T-helper 2 cell treated with Interferon-gamma antibody and Interleukin-4, amounts not matched to agents 5 μg/mL and 100 μg/mL, for 36 hours (primary cell): ENCODE measurements around the gene CHD2.
"Not testable (repeated sequence)": the region's sequence is repeated elsewhere in the genome, so short reads cannot be mapped to it uniquely, and the experiment has no call there.

ENCODE experiments used
- DNase-seq: peaks from one replicate; pipeline ENCODE4 v3.0.0; 2021; ENCODE audit warnings: low spot score
- H3K27ac Mint-ChIP-seq: one replicate; pipeline ENCODE4 v1.8.0; 2021; ENCODE audit warnings: mild to moderate bottlenecking, mixed read lengths
- H3K27me3 Mint-ChIP-seq: one replicate; pipeline ENCODE4 v1.8.0; 2021; ENCODE audit warnings: low read depth, mixed read lengths
- H3K36me3 Mint-ChIP-seq: one replicate; pipeline ENCODE4 v1.8.0; 2021; ENCODE audit warnings: low read depth, mixed read lengths
- H3K4me1 Mint-ChIP-seq: one replicate; pipeline ENCODE4 v1.8.0; 2021; ENCODE audit warnings: low read depth, mixed read lengths
- H3K4me3 Mint-ChIP-seq: one replicate; pipeline ENCODE4 v1.8.0; 2022; ENCODE audit warnings: mild to moderate bottlenecking, moderate library complexity, mixed read lengths
- H3K9me3 Mint-ChIP-seq: one replicate; pipeline ENCODE4 v1.8.0; 2021; ENCODE audit warnings: mixed read lengths

Gene CHD2

GRCh38 chr15:93052090-93052879 is 152.2 kb downstream of the CHD2 start:
- H3K27ac Mint-ChIP-seq: no peak overlapping the region
- peaks cover 7% of the 10 kb centered on the region for H3K4me1 Mint-ChIP-seq
- peaks cover 4% of the 10 kb centered on the region for H3K27me3 Mint-ChIP-seq
- no peak overlapping the region for H3K4me3 Mint-ChIP-seq
- DNase-seq: no peak
- no peaks in the 10 kb centered on the region for H3K9me3 Mint-ChIP-seq
- no peaks in the 10 kb centered on the region for H3K36me3 Mint-ChIP-seq

GRCh38 chr15:93055211-93055610 is 155.1 kb downstream of the CHD2 start:
- Mint-ChIP-seq H3K27me3 (no peaks in the 10 kb centered on the region), H3K4me3 (no peak overlapping the region), H3K9me3 (no peaks in the 10 kb centered on the region)

GRCh38 chr15:93056836-93057235 is 156.7 kb downstream of the CHD2 start:
- H3K36me3 Mint-ChIP-seq: no peaks in the 10 kb centered on the region
- peaks cover 4% of the 10 kb centered on the region for H3K4me1 Mint-ChIP-seq
- no peak overlapping the region for H3K27ac Mint-ChIP-seq

More at GRCh38 chr15:93055211-93055610, 155.1 kb downstream of the CHD2 start:
- H3K4me1 Mint-ChIP-seq: no peaks in the 10 kb centered on the region
- H3K27ac Mint-ChIP-seq: no peak overlapping the region
- H3K36me3 Mint-ChIP-seq: no peaks in the 10 kb centered on the region
- no peak for DNase-seq

GRCh38 chr15:93057618-93058017 is 157.5 kb downstream of the CHD2 start:
- DNase-seq: no peak
- no peak overlapping the region for H3K27ac Mint-ChIP-seq
- no peak overlapping the region for H3K4me3 Mint-ChIP-seq
- peaks cover 4% of the 10 kb centered on the region for H3K4me1 Mint-ChIP-seq
- peaks cover 4% of the 10 kb centered on the region for H3K27me3 Mint-ChIP-seq
- H3K36me3 Mint-ChIP-seq: no peaks in the 10 kb centered on the region
- H3K9me3 Mint-ChIP-seq: no peaks in the 10 kb centered on the region

More at GRCh38 chr15:93056836-93057235, 156.7 kb downstream of the CHD2 start:
- no peaks in the 10 kb centered on the region for H3K27me3 Mint-ChIP-seq
- no peaks in the 10 kb centered on the region for H3K9me3 Mint-ChIP-seq
- no peak overlapping the region for H3K4me3 Mint-ChIP-seq
- no peak for DNase-seq

GRCh38 chr15:93058128-93058527 is 158.0 kb downstream of the CHD2 start:
- no peak overlapping the region for H3K27ac Mint-ChIP-seq
- H3K36me3 Mint-ChIP-seq: no peaks in the 10 kb centered on the region
- DNase-seq: no peak
- peaks cover 4% of the 10 kb centered on the region for H3K4me1 Mint-ChIP-seq
- no peak overlapping the region for H3K4me3 Mint-ChIP-seq
- H3K27me3 Mint-ChIP-seq: peaks cover 7% of the 10 kb centered on the region
- no peaks in the 10 kb centered on the region for H3K9me3 Mint-ChIP-seq

GRCh38 chr15:93058904-93059427 is 158.8 kb downstream of the CHD2 start:
- H3K9me3 Mint-ChIP-seq: no peaks in the 10 kb centered on the region
- H3K36me3 Mint-ChIP-seq: no peaks in the 10 kb centered on the region
- H3K4me1 Mint-ChIP-seq: peaks cover 4% of the 10 kb centered on the region
- DNase-seq: no peak
- peaks cover 7% of the 10 kb centered on the region for H3K27me3 Mint-ChIP-seq
- H3K4me3 Mint-ChIP-seq: no peak overlapping the region
- no peak overlapping the region for H3K27ac Mint-ChIP-seq

GRCh38 chr15:93059442-93059841 is 159.3 kb downstream of the CHD2 start:
- Mint-ChIP-seq H3K27me3 (peaks cover 11% of the 10 kb centered on the region), H3K36me3 (no peaks in the 10 kb centered on the region), H3K4me3 (no peak overlapping the region), H3K4me1 (peaks cover 4% of the 10 kb centered on the region), H3K27ac (no peak overlapping the region), H3K9me3 (no peaks in the 10 kb centered on the region)
- DNase-seq: no peak

GRCh38 chr15:93060336-93061248 is 160.5 kb downstream of the CHD2 start:
- no peak overlapping the region for H3K27ac Mint-ChIP-seq
- H3K4me1 Mint-ChIP-seq: peaks cover 4% of the 10 kb centered on the region
- DNase-seq: no peak
- peaks cover 14% of the 10 kb centered on the region for H3K27me3 Mint-ChIP-seq
- no peaks in the 10 kb centered on the region for H3K36me3 Mint-ChIP-seq
- H3K9me3 Mint-ChIP-seq: no peaks in the 10 kb centered on the region
- H3K4me3 Mint-ChIP-seq: no peak overlapping the region

- not testable (repeated sequence) for H3K4me1 Mint-ChIP-seq, H3K9me3 Mint-ChIP-seq, H3K4me3 Mint-ChIP-seq, DNase-seq, H3K36me3 Mint-ChIP-seq, H3K27ac Mint-ChIP-seq
- H3K27me3 Mint-ChIP-seq: peaks cover 14% of the 10 kb centered on the region
These were observed 162.6 kb downstream of the CHD2 start for GRCh38 chr15:93062628-93063261.

- H3K27me3 Mint-ChIP-seq: peaks cover 14% of the 10 kb centered on the region
- H3K4me3 Mint-ChIP-seq: no peak overlapping the region
- DNase-seq: no peak
- no peaks in the 10 kb centered on the region for H3K9me3 Mint-ChIP-seq
- no peak overlapping the region for H3K27ac Mint-ChIP-seq
- H3K36me3 Mint-ChIP-seq: no peaks in the 10 kb centered on the region
- peaks cover 4% of the 10 kb centered on the region for H3K4me1 Mint-ChIP-seq
These were observed 163.1 kb downstream of the CHD2 start for GRCh38 chr15:93063262-93063671.

- peaks cover 4% of the 10 kb centered on the region for H3K4me1 Mint-ChIP-seq
These were observed 163.9 kb downstream of the CHD2 start for GRCh38 chr15:93063796-93064690.

GRCh38 chr15:93065641-93066045 is 165.5 kb downstream of the CHD2 start:
- Mint-ChIP-seq H3K4me3 (no peak overlapping the region), H3K9me3 (no peaks in the 10 kb centered on the region), H3K27me3 (peaks cover 25% of the 10 kb centered on the region), H3K4me1 (peaks cover 4% of the 10 kb centered on the region), H3K27ac (no peak overlapping the region), H3K36me3 (no peaks in the 10 kb centered on the region)
- DNase-seq: no peak

More at GRCh38 chr15:93063796-93064690, 163.9 kb downstream of the CHD2 start:
- no peaks in the 10 kb centered on the region for H3K36me3 Mint-ChIP-seq
- no peak overlapping the region for H3K27ac Mint-ChIP-seq
- no peaks in the 10 kb centered on the region for H3K9me3 Mint-ChIP-seq
- DNase-seq: no peak
- no peak overlapping the region for H3K4me3 Mint-ChIP-seq
- H3K27me3 Mint-ChIP-seq: peaks cover 14% of the 10 kb centered on the region

- Mint-ChIP-seq H3K9me3 (no peaks in the 10 kb centered on the region), H3K27me3 (peaks cover 31% of the 10 kb centered on the region), H3K36me3 (no peaks in the 10 kb centered on the region), H3K4me1 (peaks cover 4% of the 10 kb centered on the region), H3K4me3 (no peak overlapping the region), H3K27ac (no peak overlapping the region)
- DNase-seq: no peak
These were observed 166.1 kb downstream of the CHD2 start for GRCh38 chr15:93066224-93066681.
